Inflammatory macrophage (primary cell): Measurements from ENCODE around the gene MAX.
"Not testable (repeated sequence)": the region's sequence is repeated elsewhere in the genome, so short reads cannot be mapped to it uniquely, and the experiment has no call there.

ENCODE experiments used
- DNase-seq, 2 donors: peaks; one replicate each; pipeline ENCODE4 v3.0.0-alpha.2; 2020 to 2022

The MAX gene

GRCh38 chr14:65034021-65034420 is 68.3 kb downstream of the MAX start:
- DNase-seq: no peak

DNA sequence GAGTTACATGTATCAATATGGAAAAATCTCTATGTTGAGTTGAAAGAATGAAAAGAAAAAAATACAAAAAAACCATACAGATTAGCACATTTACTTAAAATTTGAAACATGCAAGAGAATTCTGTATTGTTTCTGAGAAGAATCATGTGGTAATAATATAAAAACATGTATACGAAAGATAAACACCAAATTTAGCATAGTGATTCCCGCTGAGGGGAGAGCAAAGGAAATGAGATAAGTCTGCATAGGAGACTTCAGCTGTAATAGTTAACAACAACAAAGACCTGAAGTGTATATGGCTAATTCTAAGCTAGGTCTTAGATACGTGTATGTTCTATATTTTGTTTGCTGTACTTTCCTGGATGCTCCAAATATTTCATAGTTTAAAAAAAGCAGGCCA is 69.1 kb downstream of the MAX start:
- no peak for DNase-seq

GRCh38 chr14:65032319-65032718 is 70.0 kb downstream of the MAX start:
- no peak for DNase-seq

DNA sequence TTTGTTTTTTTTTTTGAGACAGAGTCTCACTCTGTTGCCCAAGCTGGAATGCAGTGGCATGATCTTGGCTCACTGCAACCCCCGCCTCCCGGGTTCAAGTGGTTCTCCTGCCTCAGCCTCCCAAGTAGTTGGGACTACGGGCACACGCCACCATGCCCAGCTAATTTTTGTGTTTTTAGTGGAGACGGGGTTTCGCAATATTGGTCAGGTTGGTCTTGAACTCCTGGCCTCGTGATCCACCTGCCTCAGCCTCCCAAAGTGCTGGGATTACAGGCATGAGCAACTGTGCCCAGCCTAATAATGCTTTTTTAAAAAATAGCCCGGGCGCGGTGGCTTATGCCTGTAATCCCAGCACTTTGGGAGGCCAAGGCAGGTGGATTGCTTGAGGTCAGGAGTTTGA is 71.0 kb downstream of the MAX start:
- DNase-seq: not testable (repeated sequence)

GRCh38 chr14:65028937-65029336 is 73.4 kb downstream of the MAX start:
- no peak for DNase-seq

GRCh38 chr14:65027127-65027799 is 75.1 kb downstream of the MAX start:
- DNase-seq: no peak

DNA sequence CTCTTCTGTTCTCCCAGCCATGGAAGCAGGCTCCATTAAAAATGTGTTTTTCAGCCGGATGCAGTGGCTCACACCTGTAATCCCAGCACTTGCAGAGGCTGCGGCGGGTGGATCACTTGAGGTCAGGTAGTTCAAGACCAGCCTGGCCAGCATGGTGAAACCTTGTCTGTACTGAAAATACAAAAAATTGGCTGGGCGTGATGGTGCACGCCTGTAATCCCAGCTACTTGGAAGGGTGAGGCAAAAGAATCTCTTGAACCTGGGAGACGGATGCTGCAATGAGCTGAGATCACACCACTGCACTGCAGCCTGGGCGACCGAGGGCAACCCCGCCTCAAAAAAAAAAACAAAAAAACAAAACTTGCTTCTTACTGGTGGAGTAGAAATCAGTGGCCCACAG is 75.8 kb downstream of the MAX start:
- no peak for DNase-seq

- no peak for DNase-seq
Observed at GRCh38 chr14:65025818-65026217, 76.5 kb downstream of the MAX start.
